NCI-H2029 treated with DMSO at 0.1 percent for 48 hours (cell line): ENCODE data around the gene ALPK3.

Experiments
- DNase-seq: peaks from one replicate; lab custom pipeline; 2025; lab: John Stamatoyannopoulos, UW

The ALPK3 gene

DNA sequence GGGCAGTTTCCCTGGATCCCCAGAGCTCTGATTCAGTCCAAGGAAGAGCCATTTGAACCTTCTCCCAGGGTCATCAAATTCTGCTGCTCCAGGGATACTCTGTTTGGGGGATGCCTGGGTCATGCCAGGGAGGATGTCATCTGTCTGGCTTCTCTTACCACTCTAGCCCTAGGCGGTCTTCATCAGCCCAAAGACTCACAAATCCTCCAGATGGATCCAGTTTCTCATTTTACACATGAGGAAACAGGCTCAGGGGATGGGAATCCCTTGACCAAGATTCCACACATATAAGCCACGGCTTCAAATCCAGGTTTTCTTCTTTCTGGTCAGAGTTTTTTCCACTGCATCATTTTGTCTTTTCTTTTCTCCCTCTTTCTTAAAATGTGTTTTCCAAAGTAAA is 104.0 kb downstream of the ALPK3 start:
- no peak for DNase-seq

DNA sequence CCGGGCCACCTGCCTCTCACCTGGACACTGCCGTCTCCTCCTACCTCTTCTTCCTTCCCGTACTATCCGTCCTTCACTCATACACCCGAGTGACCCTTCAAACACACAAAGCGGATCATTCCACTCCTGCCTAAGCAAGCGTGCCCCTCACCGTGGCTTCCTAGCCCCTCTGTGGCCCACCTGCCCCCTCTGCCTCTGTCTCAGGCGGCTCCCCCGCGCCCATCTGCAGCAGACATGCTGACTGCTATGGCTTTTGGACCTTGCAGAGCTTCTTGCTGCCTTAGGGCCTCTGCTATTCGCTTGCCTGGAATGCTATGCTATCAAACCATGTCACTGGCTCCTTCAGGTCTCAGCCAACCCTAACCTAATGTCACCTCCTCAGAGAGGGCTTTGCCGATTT is 105.4 kb downstream of the ALPK3 start:
- no peak for DNase-seq
